ENCODE measurements around the gene EDN3. TPM values are rescaled to one million over a fixed set of nuclear protein-coding genes. Genes with fewer than 3 reads are reported as not detected.

Gene EDN3
- total and polyA plus RNA-seq, 2 of the 8 experiments (the other 6 are each of a cell fraction or from before 2014, with no cell fraction given), result 0.17 to 0.38 TPM

GRCh38 chr20:59314997-59315396, 14.6 kb downstream of the EDN3 start:
- ChIA-PET POLR2A (ENCODE audit: partially characterized antibody) (no interaction called here), CTCF (ENCODE audit: partially characterized antibody) (no interaction called here)
- H3K4me1 ChIP-seq (replicated peaks in 1 of 4; ENCODE audit: control insufficient read depth in 3 of 4, insufficient read depth in 4 of 4, low read length in 3 of 4), result no peaks in the 10 kb centered on the region; a peak in 1 of 7 replicates
- H2BK12ac ChIP-seq (ENCODE audit: low read depth, low read length), result no peak overlapping the region
- no peak overlapping the region for H2BK15ac ChIP-seq (ENCODE audit: low read length)
- no peak overlapping the region for H2AK5ac ChIP-seq (ENCODE audit: low read depth, low read length)
- H3K27me3 ChIP-seq (replicated peaks in 1 of 4; ENCODE audit: control insufficient read depth in 3 of 4, extremely low read depth in 1 of 4, insufficient read depth in 3 of 4, low read length in 3 of 4), result no peaks in the 10 kb centered on the region; a peak in 1 of 7 replicates
- no peaks in the 10 kb centered on the region for H3K79me1 ChIP-seq (ENCODE audit: low read depth, low read length)
- H3K14ac ChIP-seq (ENCODE audit: insufficient read length), result no peak overlapping the region
- TF ChIP-seq KDM4A (IDR thresholded peaks at IDR 0.05; ENCODE audit: low read depth, low read length, severe bottlenecking) (no peak), EGR1 (IDR thresholded peaks at IDR 0.05; ENCODE audit: borderline replicate concordance, low read depth, low read length) (no peak), RAD21 (IDR thresholded peaks at IDR 0.05 in 1 of 2, conservative IDR thresholded peaks at IDR 0.05 in 1 of 2; ENCODE audit: low read depth in 2 of 2, low read length in 2 of 2) (no peak), USF2 (IDR thresholded peaks at IDR 0.05; ENCODE audit: low read length) (no peak), TEAD4 (IDR thresholded peaks at IDR 0.05; ENCODE audit: low read depth, low read length) (no peak), YY1 (IDR thresholded peaks at IDR 0.05; ENCODE audit: low read depth, low read length) (no peak), SAP30 (IDR thresholded peaks at IDR 0.05; ENCODE audit: insufficient read depth, insufficient replicate concordance, low read length) (no peak), HDAC2 (IDR thresholded peaks at IDR 0.05; ENCODE audit: borderline replicate concordance in 1 of 2, low read depth in 2 of 2, low read length in 2 of 2) (no peak)
- H3K9ac ChIP-seq (replicated peaks in 1 of 4; ENCODE audit: extremely low read depth in 1 of 4, low read depth in 3 of 4, low read length in 3 of 4), result no peak overlapping the region
- no peak for FAIRE-seq
- H3K23me2 ChIP-seq (ENCODE audit: low read depth, low read length), result no peaks in the 10 kb centered on the region
- no peaks in the 10 kb centered on the region for H3K79me2 ChIP-seq (ENCODE audit: control insufficient read depth in 1 of 2, insufficient read depth in 2 of 2, low read length in 2 of 2)
- H4K20me1 ChIP-seq (replicated peaks in 1 of 2; ENCODE audit: control insufficient read depth in 1 of 2, insufficient read depth in 2 of 2, low read length in 2 of 2), result no peaks in the 10 kb centered on the region
- H3K23ac ChIP-seq (ENCODE audit: insufficient read length), result no peak overlapping the region
- H4K8ac ChIP-seq (ENCODE audit: extremely low read depth, insufficient read depth, low read length), result no peak overlapping the region
- no peak overlapping the region for H2BK5ac ChIP-seq (ENCODE audit: low read depth, low read length)
- H3K56ac ChIP-seq (replicated peaks; ENCODE audit: insufficient read length, low read depth, low read length), result no peak overlapping the region
- H3K36me3 ChIP-seq (ENCODE audit: control insufficient read depth in 2 of 4, insufficient read depth in 4 of 4, low read length in 3 of 4), result no peaks in the 10 kb centered on the region
- H4K91ac ChIP-seq (replicated peaks; ENCODE audit: insufficient read length, low read length), result no peak overlapping the region
- H2AFZ ChIP-seq (ENCODE audit: low read length), result no peak overlapping the region
- H3K9me3 ChIP-seq (ENCODE audit: insufficient read depth in 2 of 2, low read depth in 1 of 2, low read length in 1 of 2), result no peaks in the 10 kb centered on the region
- no peak overlapping the region for H3K4ac ChIP-seq (replicated peaks; ENCODE audit: insufficient read length, low read depth, low read length)
- no peak overlapping the region for H2BK20ac ChIP-seq (ENCODE audit: low read length)
- no peak for DNase-seq (ENCODE audit: low read depth in 1 of 2, low spot score in 2 of 2)
- no peak overlapping the region for H3K18ac ChIP-seq (ENCODE audit: extremely low read depth, low read length)
- no peak overlapping the region for H3K4me2 ChIP-seq (ENCODE audit: insufficient read depth in 1 of 2, low read depth in 2 of 2, low read length in 2 of 2)
- no peak overlapping the region for H3K4me3 ChIP-seq (ENCODE audit: extremely low read depth in 1 of 4, insufficient read depth in 2 of 4, low read depth in 3 of 4, low read length in 4 of 4)
- no peak overlapping the region for H4K5ac ChIP-seq (ENCODE audit: insufficient read length, low read depth, low read length)
- no peak overlapping the region for H3K27ac ChIP-seq (ENCODE audit: low read depth, low read length)
- WGBS, 2 experiments (ENCODE audit: extremely low coverage in 1 of 2, insufficient coverage in 1 of 2, insufficient read length in 1 of 2, insufficient replicate concordance in 2 of 2, low coverage in 1 of 2, low lambda C conversion rate in 2 of 2, missing lambda C conversion rate in 1 of 2), result 82% methylated on average over 2 of the region's 2 CpGs; no CpG with 5 or more reads in 1 of the 2 experiments
- no peak overlapping the region for H2BK120ac ChIP-seq (replicated peaks; ENCODE audit: low read depth, low read length)
